ENCODE results near the gene IGFN1.
A peak's percentile ranks its signal among the peaks of the same experiment; 100 is the strongest.

The IGFN1 gene

DNA sequence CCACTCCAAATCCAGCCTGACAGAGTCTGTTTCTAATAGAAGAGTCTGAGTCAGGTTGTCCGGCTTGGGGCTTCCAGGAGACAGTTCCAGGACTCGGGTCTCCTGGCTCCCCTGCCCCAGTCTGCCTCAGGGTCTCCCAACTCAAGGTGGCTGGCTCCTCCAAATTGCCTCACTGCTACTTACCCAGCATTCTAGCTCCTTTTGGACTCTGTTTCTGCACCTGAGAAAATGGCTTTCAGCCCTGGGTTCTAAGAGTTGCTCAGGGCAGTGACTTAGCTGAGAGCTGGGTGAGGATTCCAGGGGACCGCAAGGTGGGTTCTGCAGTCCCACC is 5.5 kb upstream of the IGFN1 start:
- DNase-seq (ENCODE audit: low read depth), result no peak

DNA sequence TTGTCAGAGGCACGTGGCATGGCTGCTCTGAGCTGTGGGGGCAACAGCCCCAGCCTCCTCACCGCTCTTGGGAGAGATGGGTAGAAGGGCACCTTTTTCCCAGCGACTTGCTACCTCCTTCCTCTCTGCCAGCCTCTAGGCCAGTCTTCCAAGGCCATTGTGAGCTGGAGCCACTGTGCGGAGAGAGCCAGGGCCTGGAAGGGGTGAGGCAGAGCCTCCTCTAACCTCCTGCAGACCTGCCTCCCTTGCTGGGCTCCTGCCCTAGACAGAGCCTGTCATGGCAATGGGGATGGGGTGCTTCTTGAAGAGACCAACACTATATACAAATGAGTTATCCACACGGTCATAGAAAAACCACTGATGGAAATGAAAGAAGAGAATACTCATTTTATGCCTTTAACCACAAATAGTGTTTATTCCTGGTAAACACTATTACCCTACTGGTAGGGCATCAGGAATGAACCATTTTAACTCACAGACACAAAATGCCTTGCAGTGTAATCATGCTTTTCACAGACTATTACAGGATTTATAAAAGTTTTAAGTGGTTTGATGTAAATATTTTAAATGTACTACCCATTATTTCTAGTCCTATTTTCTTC is 5.0 kb upstream of the IGFN1 start:
- DNase-seq (ENCODE audit: low read depth), result no peak

DNA sequence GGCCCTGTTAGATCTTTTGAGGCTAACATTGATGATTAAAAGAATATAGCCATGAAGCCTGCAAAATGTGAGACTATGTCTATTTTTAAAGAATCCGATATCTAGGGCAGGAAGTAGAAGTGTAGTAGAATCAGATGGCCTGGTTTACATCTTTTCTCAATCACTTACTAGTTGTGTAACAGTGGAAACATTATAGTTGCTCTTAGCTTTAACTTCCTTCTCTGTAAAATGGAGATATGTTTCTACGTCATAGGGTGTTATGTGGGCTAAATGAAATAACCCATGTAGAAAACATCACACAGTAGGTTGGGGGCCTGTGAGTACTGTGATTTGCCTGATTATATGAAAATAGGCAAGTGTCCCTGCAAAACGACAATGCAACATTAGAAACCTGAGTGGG is 4.4 kb upstream of the IGFN1 start:
- DNase-seq (ENCODE audit: low read depth), result no peak

DNA sequence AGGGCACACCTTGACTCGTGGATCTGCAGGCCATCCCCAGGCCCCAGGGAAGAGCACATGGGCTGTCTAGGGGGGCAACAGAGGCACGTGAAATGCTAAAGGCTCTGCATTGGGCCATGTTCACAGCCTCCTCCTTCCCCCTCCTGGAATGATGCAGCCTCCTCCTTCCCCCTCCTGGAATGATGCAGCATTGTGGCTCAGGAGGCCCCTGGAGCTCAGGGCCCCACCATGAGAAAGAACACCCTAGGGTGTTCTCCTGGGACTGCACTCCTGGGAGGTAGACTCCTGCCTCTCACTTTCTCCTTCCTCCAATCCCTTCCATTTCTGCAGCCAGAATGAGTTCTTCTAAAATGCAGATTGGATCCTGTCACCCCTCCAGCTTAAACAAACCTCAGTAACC is 1.5 kb upstream of the IGFN1 start:
- DNase-seq (ENCODE audit: low read depth), result no peak

GRCh38 chr1:201190005-201190404 is 619 bp upstream of the IGFN1 start:
- DNase-seq (ENCODE audit: low read depth), result no peak

DNA sequence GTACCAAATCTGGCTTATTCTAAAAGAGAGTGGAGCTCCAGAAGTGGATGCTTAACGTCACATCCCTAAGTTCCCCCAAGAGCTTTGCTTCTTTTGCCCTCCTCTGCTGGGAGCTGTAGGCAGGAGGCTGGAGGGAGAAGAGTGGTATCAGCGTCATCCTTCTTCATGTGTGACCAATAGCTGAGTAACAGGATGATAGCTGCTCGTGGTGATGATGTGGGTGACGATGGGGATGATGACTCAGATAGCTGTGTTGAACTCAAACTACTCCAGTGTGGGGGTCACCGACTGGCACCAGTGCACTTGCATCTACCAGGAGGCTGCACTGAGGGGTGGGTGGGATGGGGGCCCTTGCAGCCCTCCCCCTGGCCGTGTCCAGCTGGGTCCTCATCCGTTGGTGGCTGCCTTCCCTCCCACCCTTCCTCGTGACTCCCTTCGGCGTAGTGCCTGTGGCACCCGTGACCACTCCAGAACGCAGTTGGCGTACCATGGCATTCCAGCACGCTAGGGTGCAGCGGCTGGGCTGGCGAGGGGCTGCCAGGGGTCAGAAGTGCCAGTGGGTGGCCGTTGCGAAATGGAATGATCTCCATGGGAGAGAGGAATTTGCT is 1.1 kb downstream of the IGFN1 start:
- DNase-seq (ENCODE audit: low read depth), result peak; percentile 27

- DNase-seq (ENCODE audit: low read depth), result no peak
Observed at GRCh38 chr1:201192261-201192788, 1.7 kb downstream of the IGFN1 start.

DNA sequence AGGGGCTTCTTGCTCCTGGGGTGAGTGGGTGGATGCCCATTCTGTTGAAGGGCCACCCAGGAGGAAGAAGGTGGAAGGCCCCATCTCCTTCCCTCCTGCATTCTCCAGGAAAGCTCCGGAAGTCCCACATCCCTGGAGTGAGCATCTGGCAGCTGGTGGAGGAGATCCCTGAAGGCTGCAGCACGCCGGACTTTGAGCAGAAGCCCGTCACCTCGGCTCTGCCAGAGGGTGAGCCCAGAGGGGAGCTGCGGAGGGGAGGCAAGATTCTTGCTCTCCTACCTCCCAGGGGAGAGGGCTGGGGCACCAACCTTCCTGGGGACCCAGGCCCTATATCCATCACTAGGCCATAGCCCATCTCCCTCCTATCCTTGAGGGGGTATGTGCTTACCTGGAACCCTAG is 3.4 kb downstream of the IGFN1 start:
- DNase-seq (ENCODE audit: low read depth), result no peak

DNA sequence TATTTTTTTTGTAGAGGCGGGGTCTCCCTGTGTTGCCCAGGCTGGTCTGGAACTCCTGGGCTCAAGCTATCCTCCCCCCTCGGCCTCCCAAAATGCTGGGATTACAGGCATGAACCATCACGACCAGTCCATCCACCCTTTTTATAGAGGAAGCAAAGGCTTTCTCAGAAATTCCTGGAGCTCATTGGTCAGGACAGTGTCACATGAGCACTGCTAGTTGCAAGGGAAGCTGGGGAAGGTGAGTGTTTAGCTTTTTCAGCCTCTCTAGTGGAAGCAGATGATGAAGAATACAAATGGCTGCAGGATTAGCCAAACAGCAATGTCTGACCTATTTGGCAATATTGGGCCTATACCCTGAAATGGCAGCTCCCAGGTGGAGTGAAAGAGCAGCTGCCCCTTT is 8.0 kb downstream of the IGFN1 start:
- no peak for DNase-seq (ENCODE audit: low read depth)

GRCh38 chr1:201205036-201205435 is 14.4 kb downstream of the IGFN1 start:
- no peak for DNase-seq (ENCODE audit: low read depth)

DNA sequence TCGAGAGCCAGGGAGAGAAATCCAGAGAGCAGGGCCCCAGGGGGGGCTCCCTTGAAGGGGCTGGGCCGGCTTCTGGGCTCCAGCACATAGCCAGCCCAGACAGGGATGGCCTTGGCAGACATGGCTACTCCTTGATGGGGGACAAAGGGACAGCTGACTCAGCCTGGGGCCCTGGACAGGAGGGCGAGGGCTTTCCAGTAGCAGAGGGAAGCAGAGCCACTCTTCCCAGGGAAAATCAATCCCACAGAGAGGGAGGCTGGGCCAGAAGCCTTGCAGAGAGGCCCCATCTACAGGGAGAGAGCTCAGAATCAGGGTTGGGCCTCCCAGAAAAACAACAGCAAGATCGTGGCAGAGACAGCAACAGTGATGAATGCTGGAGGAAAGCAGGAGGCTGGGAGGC is 15.6 kb downstream of the IGFN1 start:
- DNase-seq (ENCODE audit: low read depth), result no peak

GRCh38 chr1:201207046-201207445 is 16.4 kb downstream of the IGFN1 start:
- DNase-seq (ENCODE audit: low read depth), result no peak

DNA sequence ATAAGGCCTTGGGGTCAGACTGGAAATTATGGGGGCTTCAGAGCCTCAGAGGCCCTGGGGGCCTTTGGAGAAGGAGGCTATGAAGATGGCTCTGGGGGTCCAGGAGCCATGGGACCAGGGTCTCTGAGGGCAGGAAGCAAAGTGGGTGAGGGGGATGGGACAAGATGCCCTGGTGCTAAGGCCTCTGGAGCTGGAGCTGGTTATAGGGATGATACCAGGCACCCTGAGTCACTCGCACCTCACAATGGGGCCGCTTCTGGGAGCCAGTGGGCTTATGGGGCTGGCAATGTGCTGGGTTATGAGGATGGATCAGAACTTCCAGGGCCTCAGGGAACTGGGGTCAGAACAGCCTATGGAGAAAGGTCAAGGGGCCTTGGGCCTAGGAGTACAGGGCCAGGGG is 17.6 kb downstream of the IGFN1 start:
- no peak for DNase-seq (ENCODE audit: low read depth)

DNA sequence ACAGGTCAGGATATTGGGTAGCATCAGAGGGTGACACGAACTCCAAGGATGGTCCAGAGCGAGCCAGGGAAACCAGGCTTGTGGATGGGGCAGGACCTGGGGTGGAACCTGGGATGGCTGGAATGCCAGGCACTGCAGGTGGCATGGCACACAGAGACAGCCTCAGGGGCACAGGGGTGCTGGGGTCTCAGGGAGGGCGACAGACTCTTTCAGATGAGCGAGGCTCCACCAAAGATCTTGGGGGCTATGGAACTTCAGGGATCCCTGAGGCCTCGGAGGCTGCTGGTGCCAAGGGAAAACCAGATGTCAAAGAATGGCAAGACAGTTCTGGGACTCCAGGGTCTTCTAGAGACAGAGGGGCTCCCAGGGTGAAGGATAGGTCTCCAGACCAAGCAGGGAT is 21.4 kb downstream of the IGFN1 start:
- no peak for DNase-seq (ENCODE audit: low read depth)

- no peak for DNase-seq (ENCODE audit: low read depth)
Observed at GRCh38 chr1:201212461-201213055, 21.9 kb downstream of the IGFN1 start.

DNA sequence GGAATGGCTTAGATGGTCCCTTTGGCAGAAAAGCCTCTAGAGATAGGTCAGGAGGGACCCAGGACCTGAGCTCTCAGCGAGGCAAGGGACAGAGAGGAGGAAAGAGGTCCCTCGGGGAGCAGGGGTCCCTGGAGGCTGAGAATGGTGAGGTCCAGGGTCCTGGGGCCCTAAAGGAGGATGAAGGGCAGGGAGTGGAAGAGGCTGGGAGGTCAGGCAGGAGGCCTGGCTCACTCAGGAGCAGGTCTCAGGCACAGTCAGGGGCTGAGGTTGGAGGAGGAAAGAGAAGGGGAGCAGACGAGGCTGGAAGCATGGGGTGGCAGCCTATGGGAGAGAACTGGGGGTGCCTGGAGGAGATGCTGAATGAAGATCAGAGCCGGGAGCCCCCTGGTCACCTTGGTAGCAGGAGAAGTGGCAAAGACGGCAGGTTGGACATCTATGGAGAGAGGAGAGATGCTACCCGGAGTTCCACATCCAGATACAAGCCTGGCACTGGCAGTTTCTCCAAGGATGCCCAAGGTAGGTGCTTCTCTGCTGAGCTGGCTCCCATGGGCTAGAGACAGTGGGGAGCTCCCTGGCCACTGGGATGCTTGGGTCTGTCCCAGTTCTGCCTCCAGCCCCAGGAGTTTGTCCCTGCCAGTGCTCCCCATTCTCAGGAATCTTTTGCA is 22.6 kb downstream of the IGFN1 start:
- DNase-seq (ENCODE audit: low read depth), result no peak

DNA sequence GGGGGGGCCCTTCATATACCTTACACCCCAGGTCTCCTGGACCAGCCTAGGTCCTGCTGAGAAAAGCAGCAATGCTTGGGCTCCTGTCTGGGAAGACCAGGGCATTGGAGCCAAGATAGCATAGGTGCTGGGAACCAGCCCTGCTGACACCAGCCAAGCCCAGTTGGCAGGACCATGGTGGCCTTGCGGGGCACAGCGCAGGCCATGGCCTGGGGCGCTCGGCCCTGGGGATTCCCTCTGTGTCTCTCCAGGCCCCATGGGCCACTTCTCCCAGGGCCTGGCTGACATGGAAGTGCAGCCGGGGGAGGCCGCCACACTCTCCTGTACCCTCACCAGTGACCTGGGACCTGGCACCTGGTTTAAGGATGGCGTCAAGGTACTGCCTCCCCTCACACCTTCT is 23.3 kb downstream of the IGFN1 start:
- DNase-seq (ENCODE audit: low read depth), result no peak

GRCh38 chr1:201214461-201214860 is 23.8 kb downstream of the IGFN1 start:
- DNase-seq (ENCODE audit: low read depth), result no peak

DNA sequence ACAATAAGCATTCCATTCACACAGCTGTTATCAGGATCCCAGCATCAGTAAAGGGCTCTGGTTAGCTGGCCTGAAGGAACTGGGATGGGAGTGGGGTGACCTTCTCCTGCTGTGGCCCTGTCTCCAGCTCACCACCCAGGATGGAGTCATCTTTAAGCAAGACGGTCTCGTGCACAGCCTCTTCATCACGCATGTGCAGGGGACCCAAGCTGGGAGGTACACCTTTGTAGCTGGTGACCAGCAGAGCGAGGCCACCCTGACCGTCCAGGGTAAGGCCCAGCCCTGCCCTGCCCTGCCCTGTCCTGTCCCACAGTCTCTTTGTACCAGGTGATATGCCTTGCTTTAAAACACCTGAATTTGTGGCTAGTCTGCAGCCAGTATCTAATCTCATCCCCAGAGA is 24.3 kb downstream of the IGFN1 start:
- DNase-seq (ENCODE audit: low read depth), result no peak

DNA sequence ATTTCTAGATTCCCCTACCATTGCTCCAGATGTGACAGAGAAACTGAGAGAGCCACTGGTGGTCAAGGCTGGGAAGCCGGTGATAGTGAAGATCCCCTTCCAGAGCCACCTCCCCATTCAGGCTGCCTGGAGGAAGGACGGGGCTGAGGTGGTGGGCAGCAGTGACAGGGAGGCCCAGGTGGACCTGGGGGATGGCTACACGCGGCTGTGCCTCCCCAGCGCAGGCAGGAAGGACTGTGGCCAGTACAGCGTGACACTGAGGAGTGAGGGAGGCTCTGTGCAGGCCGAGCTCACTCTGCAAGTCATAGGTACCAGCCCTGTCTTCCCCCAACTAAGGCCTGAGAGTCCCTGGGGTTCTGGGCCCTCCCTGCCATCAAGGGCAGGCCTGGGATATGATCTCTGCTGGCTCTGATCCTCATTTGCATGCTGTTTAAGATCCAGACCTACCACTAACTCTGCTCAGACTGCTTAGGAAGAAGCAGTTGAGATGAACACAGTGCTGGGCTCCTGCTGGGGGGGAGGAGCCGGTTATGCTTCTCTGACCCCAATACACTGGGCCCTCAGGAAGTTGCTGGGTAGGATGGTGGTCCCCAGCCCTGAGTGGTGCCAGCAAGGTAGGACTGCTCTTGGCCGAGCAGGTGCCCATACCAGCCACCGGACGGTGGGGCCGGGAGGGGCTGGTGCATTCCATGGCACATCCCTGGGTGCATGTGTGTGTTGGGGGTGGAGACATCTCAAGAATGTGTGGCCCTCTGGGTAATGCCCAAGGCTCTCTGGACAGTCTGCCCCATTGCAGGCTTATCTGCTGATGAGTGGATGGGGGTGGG is 25.1 kb downstream of the IGFN1 start:
- no peak for DNase-seq (ENCODE audit: low read depth)

GRCh38 chr1:201216395-201217085 is 25.9 kb downstream of the IGFN1 start:
- no peak for DNase-seq (ENCODE audit: low read depth)

- no peak for DNase-seq (ENCODE audit: low read depth)
Observed at GRCh38 chr1:201217146-201217545, 26.5 kb downstream of the IGFN1 start.
